Uterus (tissue), 2 donors: Measurements from ENCODE around the gene TRIM46.

ENCODE experiments used
- POLR2A ChIP-seq, 2 donors: fragments of 450-650 bp; IDR thresholded peaks; one replicate each; pipeline ENCODE4 v1.6.1; 2016; ENCODE audit warnings: antibody characterized with exemption in 2 of 2, mild to moderate bottlenecking in 1 of 2, moderate library complexity in 1 of 2
- TF ChIP-seq, protein P1 (sequence below), 4 experiments: fragments of 200-600 bp in 2 of 4; fragments of 450-650 bp in 2 of 4; sonication (generic) in 2 of 4; IDR thresholded peaks; one replicate each; pipeline ENCODE4 v1.5.1; 2016 to 2019; ENCODE audit warnings: antibody characterized with exemption in 4 of 4, mild to moderate bottlenecking in 2 of 4, moderate library complexity in 1 of 4

DNA sequence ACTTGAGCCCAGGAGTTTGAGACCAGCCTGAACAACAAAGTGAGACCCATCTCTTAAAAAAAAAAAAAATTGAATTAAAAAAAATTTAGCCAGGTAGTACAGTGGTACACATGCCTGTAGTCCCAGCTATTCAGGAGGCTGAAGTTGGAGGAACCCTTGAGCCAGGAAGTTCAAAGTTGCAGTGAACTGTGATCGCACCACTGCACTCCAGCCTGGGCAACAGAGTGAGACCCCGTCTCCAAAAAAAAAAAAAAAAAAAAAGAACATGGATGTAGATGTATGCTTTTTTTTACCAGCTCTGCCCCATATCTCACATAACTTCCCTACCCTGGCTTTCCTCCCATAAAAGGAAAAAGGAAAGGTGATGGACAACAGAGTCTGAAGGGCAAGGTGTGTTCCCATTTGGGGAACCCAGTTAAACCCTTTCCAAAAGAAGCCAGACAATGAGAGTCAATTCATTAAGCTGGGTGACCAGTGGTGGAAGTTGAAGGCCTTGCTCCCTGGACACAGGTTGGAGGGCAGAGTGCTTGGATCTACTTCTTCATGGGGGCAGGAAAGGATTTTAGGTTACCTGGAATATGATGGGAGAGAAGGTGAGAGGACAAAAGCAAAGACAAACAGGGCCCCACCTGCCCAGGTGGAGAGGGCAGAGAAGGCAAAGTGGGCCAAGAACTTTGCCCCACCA is 3.4 kb upstream of the TRIM46 start:
- TF ChIP-seq, protein P1, sequence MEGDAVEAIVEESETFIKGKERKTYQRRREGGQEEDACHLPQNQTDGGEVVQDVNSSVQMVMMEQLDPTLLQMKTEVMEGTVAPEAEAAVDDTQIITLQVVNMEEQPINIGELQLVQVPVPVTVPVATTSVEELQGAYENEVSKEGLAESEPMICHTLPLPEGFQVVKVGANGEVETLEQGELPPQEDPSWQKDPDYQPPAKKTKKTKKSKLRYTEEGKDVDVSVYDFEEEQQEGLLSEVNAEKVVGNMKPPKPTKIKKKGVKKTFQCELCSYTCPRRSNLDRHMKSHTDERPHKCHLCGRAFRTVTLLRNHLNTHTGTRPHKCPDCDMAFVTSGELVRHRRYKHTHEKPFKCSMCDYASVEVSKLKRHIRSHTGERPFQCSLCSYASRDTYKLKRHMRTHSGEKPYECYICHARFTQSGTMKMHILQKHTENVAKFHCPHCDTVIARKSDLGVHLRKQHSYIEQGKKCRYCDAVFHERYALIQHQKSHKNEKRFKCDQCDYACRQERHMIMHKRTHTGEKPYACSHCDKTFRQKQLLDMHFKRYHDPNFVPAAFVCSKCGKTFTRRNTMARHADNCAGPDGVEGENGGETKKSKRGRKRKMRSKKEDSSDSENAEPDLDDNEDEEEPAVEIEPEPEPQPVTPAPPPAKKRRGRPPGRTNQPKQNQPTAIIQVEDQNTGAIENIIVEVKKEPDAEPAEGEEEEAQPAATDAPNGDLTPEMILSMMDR (IDR thresholded peaks at IDR 0.05): no peak
- no peak for TF ChIP-seq POLR2A (IDR thresholded peaks at IDR 0.05)
